Tracheal epithelial cell (primary cell): ENCODE data around the gene C19orf73. TPM values are rescaled to one million over a fixed set of nuclear protein-coding genes. Genes with fewer than 3 reads are reported as not detected.

Source experiments
- total RNA-seq: library from RNA; depleted of rRNA; stranded (reverse); fragments of >200 nt; gene quantifications from 2 replicates; pipeline ENCODE4 v1.2.1, GENCODE V29; 2014

Gene C19orf73, protein sequence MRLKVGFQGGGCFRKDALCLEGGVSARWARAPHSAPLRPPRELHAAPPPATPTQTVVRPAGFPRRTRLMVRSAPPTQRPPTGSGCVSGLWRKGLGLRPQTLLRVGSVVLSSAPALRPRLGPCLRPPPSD
- total RNA-seq: 0.48 and 2.8 TPM in 2 replicates

DNA sequence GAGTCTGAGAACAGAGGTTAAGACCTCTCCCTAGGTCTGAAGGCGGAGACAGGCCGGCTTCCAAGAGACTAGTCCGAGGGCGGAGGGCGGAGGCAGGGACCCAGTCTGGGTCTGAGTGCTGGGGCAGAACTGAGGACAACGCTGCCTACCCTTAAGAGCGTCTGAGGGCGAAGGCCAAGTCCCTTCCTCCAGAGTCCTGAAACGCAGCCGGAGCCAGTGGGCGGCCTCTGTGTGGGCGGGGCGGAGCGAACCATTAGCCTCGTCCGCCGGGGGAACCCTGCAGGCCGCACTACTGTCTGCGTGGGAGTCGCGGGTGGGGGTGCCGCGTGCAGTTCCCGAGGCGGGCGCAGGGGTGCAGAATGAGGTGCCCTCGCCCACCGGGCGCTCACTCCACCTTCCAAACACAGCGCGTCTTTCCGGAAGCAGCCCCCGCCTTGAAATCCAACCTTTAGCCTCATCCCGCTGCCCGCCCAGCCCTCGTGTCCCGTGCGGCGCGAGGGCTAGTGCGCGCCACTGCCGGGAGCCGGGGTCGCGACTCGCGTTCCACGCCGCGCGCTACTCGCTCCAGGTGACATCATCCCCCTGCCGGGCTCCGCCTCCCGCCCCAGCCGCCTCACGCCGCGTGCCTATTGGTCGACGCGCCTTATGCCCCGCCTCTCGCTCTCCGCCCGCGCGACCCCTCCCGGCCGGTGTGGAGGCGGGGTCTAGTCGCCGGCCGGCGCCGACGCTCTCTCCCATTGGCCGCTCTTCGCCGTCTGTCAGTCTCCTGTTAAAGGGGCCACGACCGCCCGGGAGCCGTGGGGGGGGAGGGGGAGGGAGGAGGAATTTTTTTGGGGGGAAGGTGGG lies at the start of gene C19orf73:
TSS of gene C19orf73 (minus strand) at position 579 of the 846 bp plus-strand sequence. CDS start at position 458, 121 bp downstream.

DNA sequence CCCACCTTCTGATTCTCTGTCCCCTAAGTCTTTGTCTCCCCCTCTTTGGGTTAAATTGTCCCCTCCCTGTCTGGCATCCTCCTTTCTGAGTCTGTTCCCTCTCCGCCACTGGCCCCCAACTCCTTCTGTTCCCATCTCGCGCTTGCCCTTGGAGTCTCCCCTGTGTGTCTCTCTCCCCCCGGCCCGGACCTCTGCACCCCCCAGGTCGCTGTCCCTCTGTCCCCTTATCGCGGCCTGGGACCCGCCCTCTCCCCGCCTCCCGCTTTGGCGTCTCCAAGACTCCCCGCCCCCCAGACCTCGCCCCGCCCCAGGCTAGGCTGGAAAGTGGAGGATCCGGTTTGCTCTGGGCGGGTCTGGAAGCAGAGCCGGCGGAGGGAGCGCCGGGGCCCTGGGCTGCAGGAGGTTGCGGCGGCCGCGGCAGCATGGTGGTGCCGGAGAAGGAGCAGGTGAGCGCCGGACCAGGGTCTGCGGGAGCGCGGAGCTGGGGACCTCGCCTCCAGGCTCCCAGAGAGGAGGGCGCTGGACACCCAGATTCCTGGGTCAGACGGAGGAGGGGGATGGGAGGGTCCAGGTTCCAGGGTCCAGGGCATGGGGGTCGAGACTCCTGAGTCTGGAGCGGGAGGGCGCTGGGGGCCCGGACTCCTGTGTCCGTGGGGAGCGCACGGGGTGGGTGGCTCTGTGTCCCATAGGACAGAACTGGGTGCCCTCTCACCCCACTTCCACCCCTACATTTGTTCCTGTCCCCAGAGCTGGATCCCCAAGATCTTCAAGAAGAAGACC lies 38.7 kb upstream of the C19orf73 start, which contains the start of gene TRPM4:
TSS of gene TRPM4 (plus strand) at position 348 of the 780 bp plus-strand sequence. CDS start at position 423, 75 bp downstream.

DNA sequence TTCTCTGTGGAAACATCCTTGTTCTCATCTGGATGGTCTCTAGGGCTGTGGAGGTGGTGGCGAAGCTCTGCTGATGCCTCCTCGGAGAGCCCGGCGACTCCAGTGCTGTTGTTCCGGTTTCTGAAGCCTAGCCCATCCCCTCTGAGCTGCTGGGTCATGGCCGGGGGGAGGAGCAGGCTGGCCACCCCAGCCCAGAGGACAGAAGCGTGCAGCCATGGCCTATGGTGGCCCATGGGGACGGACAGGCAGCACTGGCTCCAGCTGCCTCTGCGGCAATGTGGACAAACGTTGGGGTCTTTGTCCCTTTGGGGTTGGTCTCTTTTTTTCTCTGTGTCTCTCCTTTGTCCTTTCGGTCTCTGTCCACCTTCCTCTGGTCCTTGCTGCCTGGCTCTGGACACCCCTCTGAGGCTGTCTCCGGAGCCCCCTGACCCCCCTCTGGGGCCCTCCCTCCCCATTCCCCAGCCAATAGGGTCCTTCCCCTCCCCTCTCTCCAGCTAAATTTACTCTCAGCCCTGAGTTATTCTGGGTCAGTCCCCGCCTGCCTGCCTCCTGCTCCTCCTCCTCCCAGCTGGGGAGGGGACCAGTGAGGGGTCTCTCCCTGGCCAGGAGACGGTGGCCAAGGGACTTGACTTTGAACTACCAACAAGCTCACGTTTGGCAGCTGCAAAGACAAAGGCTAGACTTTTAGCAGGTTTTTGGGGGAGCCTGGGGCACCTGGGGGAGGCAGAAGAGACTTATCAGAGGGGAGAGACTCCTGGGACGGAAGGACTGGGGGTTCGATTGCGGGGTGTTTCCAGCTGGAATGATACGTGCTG lies 36.3 kb upstream of the C19orf73 start, which contains the start of gene HRC:
TSS of gene HRC (minus strand) at position 392 of the 815 bp plus-strand sequence. CDS start at position 233, 159 bp downstream.

DNA sequence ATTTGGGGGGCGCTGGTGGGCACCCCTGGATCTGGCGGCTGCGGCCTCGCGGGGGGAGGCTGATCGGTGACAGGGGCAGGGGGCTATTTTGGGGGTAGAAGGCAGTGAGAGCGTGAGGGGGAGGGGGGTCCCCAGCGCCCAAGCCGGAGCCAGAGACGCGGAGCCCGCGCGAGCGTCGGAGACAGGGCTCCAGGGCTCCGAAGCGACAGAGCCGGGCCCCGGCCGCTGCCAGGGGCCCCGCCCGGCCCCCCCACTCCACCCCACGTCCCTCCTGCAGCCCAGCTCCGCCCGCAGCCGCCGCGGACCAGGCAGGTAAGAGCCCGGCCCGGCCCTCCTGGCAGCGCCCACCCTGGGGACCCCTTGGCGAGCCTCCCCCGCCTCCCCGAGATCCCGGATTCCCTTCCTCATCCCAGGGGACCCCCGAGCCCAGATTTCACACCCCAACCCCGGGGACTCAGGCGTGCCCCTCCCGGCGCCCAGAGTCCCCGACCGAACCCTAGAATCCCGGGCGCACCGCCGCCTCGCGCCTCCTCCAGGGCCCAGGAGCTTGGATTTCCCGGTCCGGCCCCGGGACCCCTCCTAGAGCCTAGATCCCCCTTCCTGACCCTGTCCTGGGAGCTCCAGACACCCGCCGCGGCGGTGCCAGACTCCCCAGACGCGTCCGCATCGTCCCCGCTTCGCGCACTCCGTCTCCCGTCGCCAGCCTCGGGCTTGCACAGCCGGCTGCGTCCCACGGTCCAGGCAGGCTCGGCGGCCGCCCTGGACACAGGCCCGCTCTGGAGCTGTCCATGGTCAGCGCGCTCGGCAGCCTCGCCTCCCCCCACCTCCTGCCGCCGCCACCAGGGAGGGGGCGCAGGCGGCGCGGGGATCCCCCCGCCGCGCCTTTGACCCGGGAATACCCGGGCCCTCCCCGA lies 725 bp upstream of the C19orf73 start, which contains the start of gene PPFIA3:
TSS of gene PPFIA3 (plus strand) at position 134 of the 914 bp plus-strand sequence. CDS start 8,330 bp downstream, outside the sequence.

DNA sequence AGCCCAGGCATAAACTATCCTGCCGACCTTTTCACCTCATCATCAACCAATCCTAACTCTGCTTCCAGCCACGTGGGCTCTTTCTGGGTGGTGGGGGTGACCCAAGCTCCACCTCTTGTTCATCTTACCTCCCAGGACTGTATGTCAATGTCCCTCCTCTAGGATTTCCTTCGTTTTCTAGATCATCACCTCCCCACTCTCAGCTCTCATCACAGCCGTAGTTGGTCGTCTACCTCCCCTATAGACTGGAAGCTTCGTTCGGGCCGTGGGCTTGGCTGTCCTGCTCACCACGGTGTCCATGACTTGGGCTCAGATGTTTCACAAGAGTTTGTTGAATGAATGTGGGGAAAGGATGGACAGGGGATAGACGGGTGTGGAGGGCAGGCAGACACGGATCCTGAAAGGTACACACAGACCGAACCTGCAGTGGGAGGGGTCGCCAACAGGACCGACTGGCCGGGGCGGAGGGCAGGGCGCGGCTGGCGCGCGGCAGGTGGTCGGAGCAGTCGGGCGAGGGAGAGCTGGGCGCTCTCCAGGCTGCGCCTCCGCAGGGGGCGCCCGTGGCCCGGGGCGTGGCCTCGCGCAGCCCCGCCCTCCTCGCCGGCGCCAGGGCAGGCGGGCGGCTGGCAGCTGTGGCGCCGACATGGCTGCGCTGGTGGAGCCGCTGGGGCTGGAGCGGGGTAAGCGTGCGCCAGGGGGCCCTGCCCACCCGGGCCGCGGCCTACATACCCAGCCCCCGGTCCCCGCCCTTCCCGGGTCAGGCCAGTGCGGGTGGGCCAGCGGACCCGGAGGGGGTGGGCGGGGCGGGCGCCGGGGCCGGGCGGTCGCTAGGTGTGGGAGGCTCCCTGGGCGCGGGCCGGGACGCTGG lies 4.9 kb downstream of the C19orf73 start, which contains the start of gene LIN7B:
TSS of gene LIN7B (plus strand) at position 609 of the 868 bp plus-strand sequence. CDS start at position 644, 35 bp downstream.

DNA sequence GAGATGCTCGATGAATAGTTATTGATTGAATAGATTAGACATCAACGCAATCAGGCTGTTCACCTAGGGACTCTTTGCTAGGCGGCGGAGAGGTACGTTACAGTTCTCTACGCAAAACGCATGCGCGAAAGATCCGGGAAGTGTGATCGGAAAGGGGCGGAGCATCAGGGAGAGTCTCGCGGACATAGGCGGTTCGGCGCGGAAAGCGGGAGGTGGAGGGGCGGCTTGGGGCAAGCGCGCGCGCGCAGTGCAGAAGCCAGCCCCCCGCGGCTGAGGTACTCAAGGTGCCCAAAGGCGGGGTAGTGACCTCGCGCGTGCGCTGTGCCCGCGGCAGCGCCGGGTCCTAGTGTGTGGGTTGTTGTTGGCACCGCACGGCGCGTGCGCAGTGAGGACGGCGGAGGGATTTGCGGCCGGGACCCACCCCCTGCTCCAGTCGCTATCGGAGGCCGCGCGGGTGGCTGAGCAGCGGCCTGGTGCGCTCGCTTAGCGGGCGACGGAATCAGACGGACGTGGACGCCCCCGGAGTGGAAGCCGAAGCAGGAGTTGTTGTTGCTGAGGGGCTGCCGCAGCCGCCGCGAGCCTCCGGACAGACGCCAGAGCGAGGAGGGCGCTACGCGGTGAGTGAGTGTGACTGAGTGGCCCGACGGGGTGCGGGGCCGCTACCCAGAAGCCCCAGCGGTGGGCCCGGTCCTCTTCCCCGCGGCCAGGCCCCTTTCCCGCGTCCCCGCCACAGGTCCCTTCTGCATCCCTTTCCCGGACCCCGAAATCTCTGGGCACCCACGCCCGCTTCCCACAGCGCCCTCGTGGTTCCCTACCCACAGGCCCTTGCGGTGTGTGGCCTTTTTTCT lies 33.7 kb downstream of the C19orf73 start, which contains the start of gene SNRNP70:
TSS of gene SNRNP70 (plus strand) at position 432 of the 848 bp plus-strand sequence. CDS start 964 bp downstream, outside the sequence.

Other genes with a start within 250 kb of the C19orf73 start
- gene PPP1R15A, start 246.7 kb downstream of the C19orf73 start, total RNA-seq: 59.9 and 106 TPM in 2 replicates
- 0.21 and 0.24 TPM in 2 replicates for gene TULP2, start 220.4 kb downstream of the C19orf73 start, total RNA-seq
- gene NUCB1, start 218.8 kb downstream of the C19orf73 start, total RNA-seq: 90.8 and 93.4 TPM in 2 replicates
- gene DHDH, start 185.4 kb downstream of the C19orf73 start, total RNA-seq: 6.4 and 8.4 TPM in 2 replicates
- gene BAX, start 164.3 kb downstream of the C19orf73 start, total RNA-seq: 35.0 and 104 TPM in 2 replicates
- 3,392 and 8,392 TPM in 2 replicates for gene FTL, start 153.8 kb downstream of the C19orf73 start, total RNA-seq
- gene GYS1, start 125.8 kb downstream of the C19orf73 start, total RNA-seq: 22.8 and 61.9 TPM in 2 replicates
- 159 and 276 TPM in 2 replicates for gene RUVBL2, start 125.3 kb downstream of the C19orf73 start, total RNA-seq
- 1.9 TPM in 1 of 2 replicates, not detected in the other for gene LHB, start 102.1 kb downstream of the C19orf73 start, total RNA-seq
- not detected in 2 replicates for gene CGB3, start 94.8 kb downstream of the C19orf73 start, total RNA-seq
- gene CGB2, start 87.3 kb downstream of the C19orf73 start, total RNA-seq: 1.9 TPM in 1 of 2 replicates, not detected in the other
- not detected in 2 replicates for gene CGB1, start 82.2 kb downstream of the C19orf73 start, total RNA-seq
- gene CGB5, start 75.3 kb downstream of the C19orf73 start, total RNA-seq: 0.24 TPM in 1 of 2 replicates, not detected in the other
- gene CGB8, start 70.0 kb downstream of the C19orf73 start, total RNA-seq: 0.48 TPM in 1 of 2 replicates, not detected in the other
- gene CGB7, start 61.4 kb downstream of the C19orf73 start, total RNA-seq: 0.85 and 0.96 TPM in 2 replicates
- gene NTF4, start 54.3 kb downstream of the C19orf73 start, total RNA-seq: 3.4 and 8.0 TPM in 2 replicates
- under 0.01 TPM in 1 of 2 replicates, not detected in the other for gene KCNA7, start 46.4 kb downstream of the C19orf73 start, total RNA-seq
- 79.5 and 91.6 TPM in 2 replicates for gene SNRNP70, start 33.7 kb downstream of the C19orf73 start, total RNA-seq
- gene LIN7B, start 4.8 kb downstream of the C19orf73 start, total RNA-seq: 2.6 and 10.1 TPM in 2 replicates
- 0.85 and 2.9 TPM in 2 replicates for gene PPFIA3, start 401 bp upstream of the C19orf73 start, total RNA-seq
- gene HRC, start 36.3 kb upstream of the C19orf73 start, total RNA-seq: not detected in 2 replicates
- gene TRPM4, start 38.6 kb upstream of the C19orf73 start, total RNA-seq: 17.7 and 21.2 TPM in 2 replicates
- gene SLC6A16, start 206.0 kb upstream of the C19orf73 start, total RNA-seq: under 0.01 TPM in 1 of 2 replicates, not detected in the other
- 0.21 TPM in 1 of 2 replicates, not detected in the other for gene CD37, start 216.3 kb upstream of the C19orf73 start, total RNA-seq
- 13.6 and 35.2 TPM in 2 replicates for gene TEAD2, start 243.3 kb upstream of the C19orf73 start, total RNA-seq
- under 0.01 TPM in 1 of 2 replicates, not detected in the other for gene DKKL1, start 244.7 kb upstream of the C19orf73 start, total RNA-seq